Measurements from ENCODE around the gene BST1.
A peak's percentile ranks its signal among the peaks of the same experiment; 100 is the strongest.

Gene BST1

GRCh38 chr4:15696866-15697265 lies 6.0 kb upstream of the BST1 start:
- Histone ChIP-seq H3K27me3 (no peaks in the 10 kb centered on the region), H3K27ac (no peak overlapping the region), H3K4me3 (no peak overlapping the region), H3K9me3 (no peaks in the 10 kb centered on the region), H3K4me1 (no peaks in the 10 kb centered on the region), H3K36me3 (no peaks in the 10 kb centered on the region)
- intact Hi-C loops (cut with DNase I; ENCODE audit: low total_unique reads), result no loop called here
- DNase-seq, result no peak
- TF ChIP-seq CTCF (IDR thresholded peaks at IDR 0.05), result no peak

GRCh38 chr4:15703439-15703838 lies 574 bp downstream of the BST1 start:
- intact Hi-C loops (cut with DNase I; ENCODE audit: low total_unique reads), result no loop called here
- Histone ChIP-seq H3K4me3 (peak overlapping the region; percentile 53 to 56), H3K27me3 (no peaks in the 10 kb centered on the region), H3K4me1 (peaks cover 0 to 12% (median 3%) of the 10 kb centered on the region in 4 donors), H3K27ac (peak overlapping the region; percentile 51 to 59), H3K9me3 (no peaks in the 10 kb centered on the region), H3K36me3 (no peaks in the 10 kb centered on the region)
- no peak for DNase-seq
- TF ChIP-seq CTCF (IDR thresholded peaks at IDR 0.05), result no peak

- no peak overlapping the region for H3K4me3 ChIP-seq
- no peak for TF ChIP-seq CTCF (IDR thresholded peaks at IDR 0.05)
- no peak for DNase-seq
Observed at GRCh38 chr4:15704129-15704528, 1.3 kb downstream of the BST1 start.

GRCh38 chr4:15706646-15707362 lies 3.9 kb downstream of the BST1 start:
- no peaks in the 10 kb centered on the region for H3K9me3 ChIP-seq
- H3K36me3 ChIP-seq, result no peaks in the 10 kb centered on the region
- no peaks in the 10 kb centered on the region for H3K27me3 ChIP-seq
- no peak for TF ChIP-seq CTCF (IDR thresholded peaks at IDR 0.05)
- DNase-seq, result no peak
- peaks cover 0 to 12% (median 3%) of the 10 kb centered on the region in 4 donors for H3K4me1 ChIP-seq
- H3K4me3 ChIP-seq, result no peak overlapping the region
- intact Hi-C loops (cut with DNase I; ENCODE audit: low total_unique reads), result no loop called here
- no peak overlapping the region for H3K27ac ChIP-seq

More at GRCh38 chr4:15704129-15704528, 1.3 kb downstream of the BST1 start:
- H3K27ac ChIP-seq, result no peak overlapping the region
- H3K4me1 ChIP-seq, result peaks cover 0 to 12% (median 3%) of the 10 kb centered on the region in 4 donors
- intact Hi-C loops (cut with DNase I; ENCODE audit: low total_unique reads), result no loop called here
- no peaks in the 10 kb centered on the region for H3K27me3 ChIP-seq
- no peaks in the 10 kb centered on the region for H3K9me3 ChIP-seq
- H3K36me3 ChIP-seq, result no peaks in the 10 kb centered on the region

- no peak for DNase-seq
- no peak for TF ChIP-seq CTCF (IDR thresholded peaks at IDR 0.05)
- Histone ChIP-seq H3K27ac (no peak overlapping the region), H3K36me3 (no peaks in the 10 kb centered on the region), H3K4me1 (peaks cover 0 to 11% (median 3%) of the 10 kb centered on the region in 4 donors), H3K4me3 (no peak overlapping the region), H3K27me3 (no peaks in the 10 kb centered on the region), H3K9me3 (no peaks in the 10 kb centered on the region)
- intact Hi-C loops (cut with DNase I; ENCODE audit: low total_unique reads), result no loop called here
Observed at GRCh38 chr4:15707363-15707715, 4.5 kb downstream of the BST1 start.
